ENCODE measurements around the gene LGALS16.
A peak's percentile ranks its signal among the peaks of the same experiment; 100 is the strongest.
"Not testable (repeated sequence)": the region's sequence is repeated elsewhere in the genome, so short reads cannot be mapped to it uniquely, and the experiment has no call there.

Gene LGALS16

GRCh38 chr19:39677961-39678889 is 22.5 kb downstream of the LGALS16 start:
- no peak for DNase-seq

DNA sequence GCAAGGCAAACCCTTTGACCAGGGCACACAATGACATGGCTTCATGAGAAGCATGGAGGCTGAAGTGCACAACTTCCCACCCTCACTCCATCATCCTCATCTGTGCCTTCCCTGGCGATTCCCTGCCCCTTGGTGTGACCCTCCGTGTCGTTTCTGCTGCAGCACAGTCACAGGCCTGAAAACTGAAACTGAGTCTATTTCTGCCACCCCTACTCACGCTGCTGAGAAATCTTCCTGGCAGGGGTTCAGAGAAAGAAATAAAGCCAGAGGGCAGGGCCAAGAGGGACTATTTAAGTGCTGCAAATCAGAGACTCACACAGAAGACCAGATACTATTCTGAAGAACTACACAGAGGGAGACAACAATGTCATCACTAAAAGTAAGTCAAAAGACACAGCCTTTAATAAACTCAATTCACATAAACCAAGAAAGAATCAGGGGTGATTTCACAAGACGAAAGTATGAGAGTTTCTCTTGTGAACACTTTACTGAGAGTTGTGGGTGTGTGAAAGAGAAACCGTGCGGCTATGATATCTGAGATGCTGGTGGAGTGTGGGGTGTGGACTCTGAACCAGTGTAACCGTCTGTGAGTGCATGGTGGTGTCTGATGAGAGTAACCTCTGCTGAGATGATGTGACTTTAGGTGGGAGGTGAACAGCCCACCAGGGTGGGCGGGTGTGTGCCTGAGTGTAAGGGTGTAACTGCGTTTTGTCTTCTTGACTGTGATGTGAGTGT is 23.5 kb downstream of the LGALS16 start:
- peak; percentile 27 for DNase-seq

DNA sequence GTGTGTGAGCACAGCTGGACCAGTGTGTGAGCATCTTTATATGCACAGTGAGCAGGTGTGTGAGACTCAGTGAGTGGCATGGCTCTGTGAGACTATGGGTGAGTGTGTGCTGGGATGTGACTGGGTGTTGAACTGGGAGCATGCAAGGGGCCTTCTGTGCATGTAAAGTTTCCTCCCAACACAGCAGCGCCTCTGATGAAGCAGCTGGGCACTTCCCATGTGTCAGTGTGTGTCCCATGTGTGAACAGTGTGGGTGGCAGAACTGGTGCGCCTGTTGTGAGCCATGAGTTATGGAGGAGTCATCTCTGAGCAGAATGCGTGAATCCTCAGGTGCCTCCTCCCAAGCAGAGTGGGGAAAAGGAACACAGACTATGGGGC is 24.1 kb downstream of the LGALS16 start:
- DNase-seq = peak; percentile 7

- no peak for DNase-seq
Observed at GRCh38 chr19:39680593-39680992, 24.9 kb downstream of the LGALS16 start.

DNA sequence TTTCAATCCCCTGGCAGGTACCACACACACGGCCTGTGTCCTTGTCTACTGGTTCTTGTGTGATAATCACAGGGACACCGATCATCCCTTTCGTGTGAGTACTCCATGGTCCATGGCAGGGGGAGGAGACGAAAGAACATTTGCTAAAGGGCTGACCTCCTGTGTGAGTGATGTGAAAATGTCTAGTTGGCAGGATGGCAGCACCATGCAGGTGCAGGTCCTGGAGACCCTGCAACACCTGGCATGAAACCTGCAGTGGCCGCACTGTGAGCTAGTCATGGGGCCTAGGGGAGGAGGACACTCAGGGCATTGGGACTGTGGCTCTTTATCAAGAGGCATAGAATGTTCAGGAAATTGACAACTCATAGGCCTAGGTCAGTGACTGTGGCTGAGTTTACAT is 25.7 kb downstream of the LGALS16 start:
- no peak for DNase-seq

DNA sequence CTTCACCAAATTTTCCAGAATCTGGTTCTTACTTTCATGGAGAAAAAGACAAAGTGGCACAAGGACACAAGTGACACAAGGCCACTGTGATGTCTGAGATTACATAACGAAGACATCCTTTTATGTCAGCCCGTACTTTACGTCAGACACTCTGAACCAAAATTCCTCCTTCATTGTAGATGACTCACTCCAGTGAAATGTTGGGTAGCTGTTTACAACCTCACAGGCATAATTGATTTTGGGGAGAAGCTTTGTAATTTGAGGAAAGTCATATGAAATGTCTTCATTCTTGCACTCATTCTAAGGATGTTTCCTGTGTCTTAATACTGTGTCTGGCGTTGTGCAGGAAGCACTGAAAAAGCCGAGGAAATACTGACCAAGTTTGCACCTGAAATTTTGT is 28.6 kb downstream of the LGALS16 start:
- no peak for DNase-seq

DNA sequence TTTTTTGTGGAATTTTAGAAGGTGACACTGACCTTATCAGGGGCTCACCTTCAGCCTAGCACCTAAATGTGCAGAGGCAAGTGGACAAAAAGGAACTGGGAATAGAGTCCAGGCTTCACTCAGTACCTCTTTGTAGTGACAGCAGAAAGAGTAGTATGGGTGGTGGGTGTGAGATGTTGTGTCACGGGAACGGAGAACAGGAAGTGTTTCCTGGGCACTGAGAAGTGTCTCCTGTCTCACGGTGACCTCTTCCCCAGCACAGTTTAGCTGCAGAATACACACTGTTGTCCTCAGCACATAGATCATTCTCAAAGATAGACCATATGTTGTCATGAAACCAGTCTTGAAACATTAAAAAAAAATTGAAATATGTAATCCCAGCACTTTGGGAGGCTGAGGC is 31.0 kb downstream of the LGALS16 start:
- DNase-seq = no peak

- DNase-seq = not testable (repeated sequence)
Observed at GRCh38 chr19:39688637-39689036, 32.9 kb downstream of the LGALS16 start.

DNA sequence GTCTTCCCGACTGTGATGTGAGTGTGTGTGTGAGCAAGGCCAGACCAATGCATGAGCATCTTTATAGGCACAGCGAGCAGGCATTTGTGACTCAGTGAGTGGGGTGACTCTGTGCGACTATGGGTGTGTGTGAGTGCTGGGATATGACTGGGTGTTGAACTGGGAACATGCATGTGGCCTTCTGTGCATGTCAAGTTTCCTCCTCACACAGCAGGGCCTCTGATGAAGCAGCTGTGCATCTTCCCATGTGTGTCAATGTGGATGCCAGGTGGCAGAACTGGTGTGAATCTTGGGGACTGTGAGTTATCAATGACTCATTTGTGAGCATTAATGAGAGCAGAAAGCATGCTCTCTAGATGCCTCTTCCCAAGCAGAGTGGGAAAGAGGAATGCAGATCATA is 36.5 kb downstream of the LGALS16 start:
- DNase-seq = no peak

- no peak for DNase-seq
Observed at GRCh38 chr19:39692822-39693221, 37.1 kb downstream of the LGALS16 start.

GRCh38 chr19:39695759-39696158 is 40.0 kb downstream of the LGALS16 start:
- DNase-seq = no peak

DNA sequence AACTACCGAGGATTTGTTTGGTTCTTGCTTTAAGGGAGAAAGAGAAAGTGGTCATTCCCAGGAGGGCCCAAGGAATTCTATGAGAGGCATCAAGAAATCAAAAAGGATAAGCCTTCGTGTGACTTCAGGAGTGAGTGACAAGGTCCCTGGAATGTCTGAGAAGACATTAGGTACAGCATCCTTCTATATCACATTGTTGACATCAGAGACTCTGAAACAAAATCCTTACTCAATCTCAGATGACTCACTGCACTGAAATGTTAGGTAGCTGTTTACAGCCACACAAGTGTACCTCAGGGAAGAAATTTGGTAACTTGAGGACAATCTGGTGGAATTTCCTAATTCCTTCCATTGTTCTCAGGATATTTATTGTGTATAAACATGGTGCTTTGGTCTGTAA is 40.7 kb downstream of the LGALS16 start:
- DNase-seq = no peak

GRCh38 chr19:39698535-39698934 is 42.8 kb downstream of the LGALS16 start:
- DNase-seq = no peak

DNA sequence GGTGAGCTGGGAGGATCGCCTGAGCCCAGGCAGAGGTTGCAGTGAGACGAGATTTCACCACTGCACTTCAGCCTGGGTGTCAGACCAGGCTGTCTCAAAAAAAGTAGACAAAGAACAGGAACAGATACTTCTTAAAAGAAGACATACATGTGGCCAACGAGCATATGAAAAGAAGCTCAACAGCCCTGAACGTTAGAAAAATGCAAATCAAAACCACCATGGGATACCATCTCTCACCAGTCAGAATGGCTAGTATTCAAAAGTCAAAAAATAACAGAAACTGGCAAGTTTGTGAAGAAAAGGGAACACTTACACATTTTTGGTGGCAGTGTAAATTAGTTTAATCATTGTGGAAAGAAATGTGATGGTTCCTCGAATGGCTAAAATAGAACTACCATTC is 45.6 kb downstream of the LGALS16 start:
- DNase-seq = no peak

DNA sequence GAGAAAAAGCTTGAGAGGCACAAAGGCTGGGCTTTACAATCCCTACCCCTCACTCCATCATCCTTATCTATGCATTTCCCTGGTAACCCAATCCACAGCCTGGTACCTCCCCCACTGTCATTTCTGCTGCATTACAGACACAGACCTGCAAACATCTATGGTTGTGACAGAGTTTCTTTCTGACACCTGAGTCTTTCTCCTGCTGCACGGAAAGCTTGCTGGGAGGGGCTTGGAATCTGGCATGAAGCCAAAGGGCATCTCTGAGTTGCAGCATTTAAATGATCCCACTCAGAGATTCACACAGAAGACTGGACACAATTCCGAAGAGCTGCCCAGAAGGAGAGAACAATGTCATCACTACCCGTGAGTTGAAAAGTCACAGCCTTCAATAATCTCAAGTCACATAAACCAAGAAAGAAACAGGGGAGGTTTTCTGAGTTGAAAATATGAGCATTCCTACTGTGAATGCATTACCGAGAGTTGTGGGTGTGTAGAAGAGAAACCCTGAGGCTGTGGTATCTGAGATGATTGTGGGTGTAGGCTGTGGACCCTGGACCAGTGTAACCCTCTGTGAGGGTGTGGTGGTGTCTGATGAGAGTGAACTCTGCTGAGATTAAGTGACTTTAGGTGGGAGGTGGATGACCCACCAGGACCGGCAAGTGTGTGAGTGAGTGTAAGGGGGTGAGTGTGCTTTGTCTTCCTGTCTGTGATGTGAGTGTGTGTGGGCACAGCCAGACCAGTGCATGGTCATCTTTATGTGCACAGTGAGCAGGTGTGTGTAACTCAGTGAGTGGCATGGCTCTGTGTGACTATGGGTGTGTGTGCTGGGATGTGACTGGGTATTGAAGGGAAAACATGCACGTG is 48.7 kb downstream of the LGALS16 start, which contains the start of gene LGALS14:
Gene LGALS14 (plus strand): TSS at position 301 of the 864 bp plus-strand sequence. CDS start 48 bp downstream, at position 349.
- no peak for DNase-seq

DNA sequence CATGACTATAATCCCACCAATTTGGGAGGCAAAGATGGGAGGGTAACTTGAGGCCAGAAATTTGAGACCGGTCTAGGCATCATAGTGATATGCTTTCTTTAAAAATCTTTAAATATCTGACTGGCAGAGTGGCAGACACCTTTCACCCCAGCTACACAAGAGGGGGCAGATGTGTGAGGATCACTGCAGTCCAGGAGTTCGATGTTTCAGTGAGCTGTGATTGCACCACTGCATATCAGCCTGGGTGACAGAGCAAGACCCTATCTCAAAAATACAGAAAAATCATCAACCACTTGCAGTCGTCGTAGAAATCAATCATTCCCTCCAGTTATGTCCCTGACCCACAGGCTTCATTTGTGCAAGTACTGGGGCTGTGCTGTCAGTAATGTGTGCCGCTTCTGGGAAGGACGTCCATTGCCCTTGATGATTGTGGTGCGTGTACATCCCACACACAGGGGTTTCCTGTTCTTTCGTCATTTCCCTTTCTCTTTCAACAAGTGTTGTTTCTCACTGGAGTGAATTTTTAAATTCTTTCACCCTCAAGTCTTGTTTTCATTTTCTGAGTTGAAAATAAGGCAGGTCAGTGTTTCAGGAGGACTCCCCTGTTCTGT is 50.0 kb downstream of the LGALS16 start:
- peak; percentile 17 for DNase-seq

- no peak for DNase-seq
Observed at GRCh38 chr19:39708594-39708993, 52.9 kb downstream of the LGALS16 start.

DNA sequence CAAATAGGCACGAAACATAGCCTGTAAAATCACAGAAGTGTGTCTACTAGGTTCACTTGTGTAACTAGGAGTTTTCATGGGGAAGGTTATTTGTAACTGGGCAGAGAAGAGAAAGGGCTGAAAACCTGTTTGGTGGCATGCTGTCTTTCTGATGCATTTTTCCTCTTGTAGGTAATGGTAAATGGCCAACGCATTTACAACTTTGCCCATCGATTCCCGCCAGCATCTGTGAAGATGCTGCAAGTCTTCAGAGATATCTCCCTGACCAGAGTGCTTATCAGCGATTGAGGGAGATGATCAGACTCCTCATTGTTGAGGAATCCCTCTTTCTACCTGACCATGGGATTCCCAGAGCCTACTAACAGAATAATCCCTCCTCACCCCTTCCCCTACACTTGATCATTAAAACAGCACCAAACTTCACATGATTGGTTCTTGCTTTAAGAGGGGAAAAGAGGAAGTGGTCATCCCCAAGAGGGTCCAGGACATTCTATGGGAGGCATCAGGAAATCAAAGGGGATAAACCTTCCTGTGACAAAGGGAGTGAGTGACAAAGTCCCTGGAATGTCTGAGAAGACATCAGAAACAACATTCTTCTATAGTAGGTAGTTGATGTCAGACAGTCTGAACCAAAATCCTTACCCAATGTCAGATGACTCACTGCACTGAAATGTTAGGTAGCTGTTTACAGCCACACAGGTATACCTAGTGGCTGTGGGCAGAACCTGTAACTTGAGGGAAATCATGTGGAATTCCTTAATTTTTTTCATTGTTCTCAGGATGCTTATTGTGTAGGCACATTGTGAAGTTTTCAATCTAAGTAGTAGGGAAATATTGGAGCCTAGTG is 53.5 kb downstream of the LGALS16 start:
- DNase-seq = no peak

All from CD4-positive, alpha-beta T cell treated with Interleukin-17A for 4 hours (primary cell).